ENCODE results near the gene MTA2.

- TF ChIP-seq CTCF (IDR thresholded peaks at IDR 0.05) (no peak), EZH2 (IDR thresholded peaks at IDR 0.05; ENCODE audit: borderline replicate concordance, insufficient read depth, low read depth, low read length, poor library complexity, severe bottlenecking) (no peak)
Observed at GRCh38 chr11:62632492-62632891, 30.8 kb upstream of the MTA2 start.

All from B cell (primary cell).